ENCODE measurements around the gene PLXNA1. TPM values are rescaled to one million over a fixed set of nuclear protein-coding genes. Genes with fewer than 3 reads are reported as not detected.

Gene PLXNA1
- total and polyA plus RNA-seq, 9 donors: 9.2 to 47.2 (median 25.7) TPM

GRCh38 chr3:127006781-127007436, 24.0 kb downstream of the PLXNA1 start:
- no peak overlapping the region for H3K27ac ChIP-seq
- WGBS, 3 donors: 84 to 90% (median 84%) methylated on average over 8 of the region's 8 CpGs
- DNase-seq: no peak

GRCh38 chr3:127008236-127008635, 25.3 kb downstream of the PLXNA1 start:
- Histone ChIP-seq H3K4me3 (no peak overlapping the region), H3K36me3 (no peaks in the 10 kb centered on the region), H3K27ac (no peak overlapping the region), H3K9me3 (no peaks in the 10 kb centered on the region), H3K4me1 (ENCODE audit: insufficient read depth) (no peaks in the 10 kb centered on the region), H3K27me3 (no peaks in the 10 kb centered on the region)
- WGBS, 3 donors: 79 to 82% (median 79%) methylated on average over 10 of the region's 10 CpGs
- TF ChIP-seq POLR2A (IDR thresholded peaks at IDR 0.05): no peak
- intact Hi-C loops (cut with DNase I): no loop called here
- no peak for DNase-seq

More at GRCh38 chr3:127006781-127007436, 24.0 kb downstream of the PLXNA1 start:
- H3K27me3 ChIP-seq: no peaks in the 10 kb centered on the region
- H3K9me3 ChIP-seq: no peaks in the 10 kb centered on the region
- no peaks in the 10 kb centered on the region for H3K36me3 ChIP-seq
- TF ChIP-seq EP300 (IDR thresholded peaks at IDR 0.05): no peak
- TF ChIP-seq POLR2A (IDR thresholded peaks at IDR 0.05): no peak
- no peak for TF ChIP-seq CTCF (IDR thresholded peaks at IDR 0.05)
- peaks cover 9% of the 10 kb centered on the region for H3K4me1 ChIP-seq (ENCODE audit: insufficient read depth)
- H3K4me3 ChIP-seq: no peak overlapping the region
- intact Hi-C loops (cut with DNase I): no loop called here

- no peak overlapping the region for H3K27ac ChIP-seq
- H3K27me3 ChIP-seq: no peaks in the 10 kb centered on the region
- H3K4me1 ChIP-seq (ENCODE audit: insufficient read depth): no peaks in the 10 kb centered on the region
- intact Hi-C loops (cut with DNase I): no loop called here
- DNase-seq: no peak
- H3K36me3 ChIP-seq: no peaks in the 10 kb centered on the region
- no peaks in the 10 kb centered on the region for H3K9me3 ChIP-seq
- H3K4me3 ChIP-seq: no peak overlapping the region
- WGBS, 3 donors: 64 to 71% (median 64%) methylated on average over 10 of the region's 10 CpGs
- TF ChIP-seq POLR2A (IDR thresholded peaks at IDR 0.05): no peak
- TF ChIP-seq EP300 (IDR thresholded peaks at IDR 0.05): no peak
- no peak for TF ChIP-seq CTCF (IDR thresholded peaks at IDR 0.05)
Measured at GRCh38 chr3:127009531-127009930, 26.6 kb downstream of the PLXNA1 start.

DNA sequence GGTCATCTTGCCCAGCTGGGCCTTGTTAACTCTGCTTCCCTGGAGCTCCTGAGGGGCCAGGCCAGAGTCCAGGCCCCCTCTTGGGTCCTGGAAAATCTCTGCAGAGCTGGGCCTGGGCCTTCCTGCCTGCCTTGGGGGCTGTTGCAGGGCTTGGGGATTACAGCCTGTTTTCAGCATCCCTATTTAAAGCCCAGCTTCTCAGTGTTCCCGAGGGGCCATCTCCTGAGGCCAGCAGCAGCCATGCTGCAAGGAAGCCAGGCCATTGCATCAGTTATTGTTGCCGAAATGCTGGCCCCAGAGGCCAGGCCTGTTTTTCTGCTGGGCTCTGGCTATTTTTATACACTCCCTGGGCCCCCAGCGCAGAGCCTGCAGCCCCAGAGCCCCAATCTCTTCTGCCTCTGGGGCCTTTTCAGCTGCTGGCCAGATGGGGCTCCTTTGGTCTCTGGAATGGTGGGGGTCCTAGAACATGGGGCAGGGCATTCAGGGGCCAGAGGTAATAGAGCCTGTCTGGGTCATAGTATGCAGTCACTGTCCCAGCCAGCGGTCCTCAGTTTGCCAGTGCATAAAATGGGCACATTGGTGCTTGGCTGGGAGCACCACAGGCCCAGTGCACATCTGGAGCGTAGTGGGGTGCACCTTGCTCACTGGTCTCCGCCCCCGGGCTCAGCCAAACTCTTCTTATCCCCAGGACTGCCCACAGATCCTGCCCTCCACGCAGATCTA, 28.5 kb downstream of the PLXNA1 start:
- intact Hi-C loops (cut with DNase I): no loop called here
- DNase-seq: no peak
- no peaks in the 10 kb centered on the region for H3K27me3 ChIP-seq
- H3K9me3 ChIP-seq: no peaks in the 10 kb centered on the region
- no peaks in the 10 kb centered on the region for H3K4me1 ChIP-seq (ENCODE audit: insufficient read depth)
- no peaks in the 10 kb centered on the region for H3K36me3 ChIP-seq
- H3K4me3 ChIP-seq: no peak overlapping the region
- 83 to 90% (median 84%) methylated on average over 8 of the region's 8 CpGs for WGBS, 3 donors
- TF ChIP-seq CTCF (IDR thresholded peaks at IDR 0.05): no peak
- TF ChIP-seq POLR2A (IDR thresholded peaks at IDR 0.05): no peak
- no peak for TF ChIP-seq EP300 (IDR thresholded peaks at IDR 0.05)
- H3K27ac ChIP-seq: no peak overlapping the region

DNA sequence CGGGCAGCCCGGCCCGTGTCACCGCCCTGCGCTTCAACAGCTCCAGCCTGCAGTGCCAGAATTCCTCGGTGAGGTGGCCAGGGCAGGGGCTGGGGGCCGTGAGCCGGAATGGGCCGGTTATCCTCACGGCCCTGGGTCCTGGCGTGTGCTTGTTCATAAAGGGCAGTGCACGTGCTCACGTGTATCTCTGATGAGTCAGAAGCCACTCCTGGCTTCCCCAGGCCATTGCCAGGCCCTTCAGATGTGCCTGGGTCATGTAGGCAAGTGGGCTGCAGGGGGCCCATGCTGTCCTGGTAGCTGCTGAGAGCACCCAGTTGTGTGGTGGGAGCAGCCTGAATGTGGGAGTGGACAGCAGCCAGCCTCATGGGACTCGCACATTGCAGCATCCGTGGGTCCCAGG, 29.2 kb downstream of the PLXNA1 start:
- DNase-seq: no peak
- WGBS, 3 donors: 75 to 92% (median 91%) methylated on average over 12 to 15 of the region's 15 CpGs
- intact Hi-C loops (cut with DNase I): no loop called here
- Histone ChIP-seq H3K4me1 (ENCODE audit: insufficient read depth) (no peaks in the 10 kb centered on the region), H3K27me3 (no peaks in the 10 kb centered on the region), H3K9me3 (no peaks in the 10 kb centered on the region), H3K36me3 (no peaks in the 10 kb centered on the region), H3K4me3 (no peak overlapping the region), H3K27ac (no peak overlapping the region)
- TF ChIP-seq CTCF (IDR thresholded peaks at IDR 0.05) (no peak), EP300 (IDR thresholded peaks at IDR 0.05) (no peak), POLR2A (IDR thresholded peaks at IDR 0.05) (no peak)

Measured in ovary (tissue), 9 donors.